SK-N-MC (cell line): Measurements from ENCODE around the gene CASKIN2.

ENCODE experiments used
- EZH2 ChIP-seq: fragments of 200-600 bp; sonication (generic); IDR thresholded peaks from one replicate; pipeline ENCODE4 v1.6.1; 2017; ENCODE audit warnings: antibody characterized with exemption
- POLR2AphosphoS5 ChIP-seq: IDR thresholded peaks from 2 replicates; pipeline ENCODE4 v1.6.1; 2012; ENCODE audit warnings: mild to moderate bottlenecking, low read depth, low read length, borderline replicate concordance

DNA sequence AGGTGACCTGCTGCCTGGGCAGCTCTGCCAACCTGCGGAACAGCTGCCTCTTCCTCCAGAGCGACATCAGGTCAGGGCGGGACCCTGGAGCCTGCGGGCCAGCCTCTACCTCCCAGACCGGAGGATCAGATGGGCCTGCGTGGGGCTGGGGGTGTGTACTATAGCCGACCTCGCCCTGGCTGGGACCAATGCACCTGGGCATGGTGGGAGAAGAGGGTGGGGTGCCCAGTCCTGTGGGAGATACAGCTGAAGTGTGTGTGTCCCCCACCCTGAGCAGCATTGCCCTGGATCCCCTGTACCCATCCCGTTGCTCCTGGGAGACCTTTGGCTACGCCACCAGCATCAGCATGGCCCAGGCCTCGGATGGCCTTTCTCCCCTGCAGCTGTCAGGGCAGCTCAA lies 19.3 kb downstream of the CASKIN2 start:
- TF ChIP-seq POLR2AphosphoS5 = no peak
- TF ChIP-seq EZH2 = no peak
